ENCODE data around the gene OSBP.
"Not testable (repeated sequence)": the region's sequence is repeated elsewhere in the genome, so short reads cannot be mapped to it uniquely, and the experiment has no call there.

Gene OSBP, protein sequence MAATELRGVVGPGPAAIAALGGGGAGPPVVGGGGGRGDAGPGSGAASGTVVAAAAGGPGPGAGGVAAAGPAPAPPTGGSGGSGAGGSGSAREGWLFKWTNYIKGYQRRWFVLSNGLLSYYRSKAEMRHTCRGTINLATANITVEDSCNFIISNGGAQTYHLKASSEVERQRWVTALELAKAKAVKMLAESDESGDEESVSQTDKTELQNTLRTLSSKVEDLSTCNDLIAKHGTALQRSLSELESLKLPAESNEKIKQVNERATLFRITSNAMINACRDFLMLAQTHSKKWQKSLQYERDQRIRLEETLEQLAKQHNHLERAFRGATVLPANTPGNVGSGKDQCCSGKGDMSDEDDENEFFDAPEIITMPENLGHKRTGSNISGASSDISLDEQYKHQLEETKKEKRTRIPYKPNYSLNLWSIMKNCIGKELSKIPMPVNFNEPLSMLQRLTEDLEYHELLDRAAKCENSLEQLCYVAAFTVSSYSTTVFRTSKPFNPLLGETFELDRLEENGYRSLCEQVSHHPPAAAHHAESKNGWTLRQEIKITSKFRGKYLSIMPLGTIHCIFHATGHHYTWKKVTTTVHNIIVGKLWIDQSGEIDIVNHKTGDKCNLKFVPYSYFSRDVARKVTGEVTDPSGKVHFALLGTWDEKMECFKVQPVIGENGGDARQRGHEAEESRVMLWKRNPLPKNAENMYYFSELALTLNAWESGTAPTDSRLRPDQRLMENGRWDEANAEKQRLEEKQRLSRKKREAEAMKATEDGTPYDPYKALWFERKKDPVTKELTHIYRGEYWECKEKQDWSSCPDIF

DNA sequence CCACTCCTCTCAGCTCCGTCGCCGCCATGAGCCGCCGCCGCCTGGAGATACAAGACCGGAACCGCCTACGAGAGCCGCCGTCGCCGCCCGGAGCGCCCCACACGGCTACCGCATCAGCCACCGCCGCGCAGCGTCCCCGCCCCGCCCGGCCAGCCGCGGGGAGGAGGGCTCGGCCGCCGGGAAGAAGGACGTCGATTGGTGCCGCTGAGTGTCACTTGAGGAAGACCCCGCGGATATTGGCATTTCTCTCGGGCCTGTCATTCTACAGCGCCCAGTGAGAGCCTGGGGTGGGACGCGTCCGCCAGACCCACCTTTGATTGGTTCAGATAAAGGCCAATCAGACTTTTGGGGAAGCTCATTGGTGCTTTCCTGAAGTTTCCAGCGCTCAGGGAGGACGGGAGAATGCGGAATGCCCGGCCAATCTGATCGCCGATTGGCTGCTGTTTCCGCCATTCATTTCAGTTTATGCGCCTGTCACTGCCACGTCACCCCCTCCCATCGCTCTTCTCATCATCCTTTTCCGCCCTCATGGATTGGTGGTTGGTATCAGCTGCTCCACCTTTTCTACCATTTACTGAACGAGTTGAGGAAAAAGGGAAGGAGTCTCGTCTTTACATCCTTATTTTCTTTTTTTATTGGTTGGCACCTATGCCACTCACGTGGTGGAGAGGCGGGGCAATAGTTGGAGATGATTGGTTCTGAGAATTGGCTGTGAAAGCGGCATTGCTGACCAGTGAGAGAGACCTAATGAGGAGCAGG is at the start of gene OSBP:
Gene OSBP (minus strand): TSS at position 138 of the 759 bp plus-strand sequence. CDS start 110 bp downstream, at position 28.
- peak; percentile 95 to 96 for DNase-seq (ENCODE audit: low read depth in 2 of 2)

DNA sequence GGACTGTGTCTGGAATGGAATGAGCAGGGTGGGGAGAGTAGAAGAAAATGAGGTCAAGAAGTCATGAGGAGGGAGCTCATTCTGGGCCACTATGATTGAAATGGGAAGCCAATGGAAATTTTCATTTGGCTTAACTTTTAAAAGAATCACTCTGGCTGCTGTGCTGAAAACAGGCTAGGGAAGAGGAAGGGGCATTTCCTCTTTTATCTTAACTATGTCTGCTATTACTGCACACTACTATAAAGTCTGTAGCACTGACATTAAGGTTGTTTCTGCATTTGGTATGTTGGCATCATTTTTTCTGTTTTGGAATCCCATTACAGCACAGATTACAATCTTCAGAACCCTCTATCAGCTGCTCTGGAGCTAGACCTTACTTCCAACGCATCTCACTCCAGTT is 45.0 kb upstream of the OSBP start:
- DNase-seq (ENCODE audit: low read depth in 2 of 2) = no peak

DNA sequence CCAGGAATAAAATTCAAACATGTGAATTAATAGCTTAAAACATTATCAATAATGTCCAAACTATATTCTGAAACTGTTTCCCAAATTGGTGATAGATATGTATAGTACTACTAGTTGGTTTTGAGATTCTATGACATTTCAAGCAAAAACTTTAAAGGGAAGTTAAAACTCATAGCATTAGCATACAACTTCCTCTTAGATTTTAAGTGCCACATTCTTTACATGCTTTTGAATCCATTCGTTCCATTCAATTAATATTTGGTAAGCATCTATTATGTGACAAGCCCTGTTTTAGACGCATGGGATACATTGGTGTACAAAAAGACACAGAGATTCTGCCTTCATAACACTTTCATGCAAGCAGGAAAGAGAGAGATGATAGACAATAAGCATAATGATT is 44.4 kb upstream of the OSBP start:
- DNase-seq (ENCODE audit: low read depth in 2 of 2) = no peak

DNA sequence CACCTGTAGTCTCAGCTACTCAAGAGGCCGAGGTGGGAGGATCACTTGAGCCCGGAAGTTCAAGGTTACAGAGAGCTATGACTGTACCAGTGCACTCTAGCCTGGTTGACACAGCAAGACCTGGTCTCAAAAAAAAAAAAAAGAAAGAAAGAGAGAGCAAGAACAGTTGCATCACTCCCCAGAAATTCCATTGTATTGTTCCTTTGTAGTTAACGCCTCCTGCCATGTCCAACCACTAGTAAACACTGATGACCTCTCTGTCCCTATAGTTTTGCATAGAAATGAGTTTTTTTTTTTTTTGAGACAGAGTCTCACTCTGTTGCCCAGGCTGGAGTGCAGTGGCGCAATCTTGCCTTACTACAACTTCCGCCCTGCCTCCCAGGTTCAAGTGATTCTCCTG is 42.5 kb upstream of the OSBP start:
- no peak for DNase-seq (ENCODE audit: low read depth in 2 of 2)

DNA sequence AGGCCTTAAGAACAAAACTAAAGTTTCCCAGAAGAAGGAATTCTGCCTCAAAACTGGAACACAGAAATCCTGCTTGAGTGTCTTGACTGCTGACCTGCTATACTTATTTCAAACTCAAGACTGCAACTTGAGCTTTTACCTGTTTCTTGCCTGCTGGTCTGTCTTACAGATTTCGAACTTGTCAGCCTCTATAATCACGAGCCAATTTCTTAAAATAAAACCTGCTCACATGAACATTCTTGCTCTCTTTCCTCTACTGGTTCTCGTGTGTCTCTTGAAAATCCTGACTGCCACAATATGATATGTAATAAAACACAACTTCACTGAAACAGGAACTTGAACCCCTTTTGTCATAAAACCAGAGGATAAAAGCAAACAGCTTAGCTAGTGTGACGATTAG is 39.3 kb upstream of the OSBP start:
- DNase-seq (ENCODE audit: low read depth in 2 of 2) = no peak

DNA sequence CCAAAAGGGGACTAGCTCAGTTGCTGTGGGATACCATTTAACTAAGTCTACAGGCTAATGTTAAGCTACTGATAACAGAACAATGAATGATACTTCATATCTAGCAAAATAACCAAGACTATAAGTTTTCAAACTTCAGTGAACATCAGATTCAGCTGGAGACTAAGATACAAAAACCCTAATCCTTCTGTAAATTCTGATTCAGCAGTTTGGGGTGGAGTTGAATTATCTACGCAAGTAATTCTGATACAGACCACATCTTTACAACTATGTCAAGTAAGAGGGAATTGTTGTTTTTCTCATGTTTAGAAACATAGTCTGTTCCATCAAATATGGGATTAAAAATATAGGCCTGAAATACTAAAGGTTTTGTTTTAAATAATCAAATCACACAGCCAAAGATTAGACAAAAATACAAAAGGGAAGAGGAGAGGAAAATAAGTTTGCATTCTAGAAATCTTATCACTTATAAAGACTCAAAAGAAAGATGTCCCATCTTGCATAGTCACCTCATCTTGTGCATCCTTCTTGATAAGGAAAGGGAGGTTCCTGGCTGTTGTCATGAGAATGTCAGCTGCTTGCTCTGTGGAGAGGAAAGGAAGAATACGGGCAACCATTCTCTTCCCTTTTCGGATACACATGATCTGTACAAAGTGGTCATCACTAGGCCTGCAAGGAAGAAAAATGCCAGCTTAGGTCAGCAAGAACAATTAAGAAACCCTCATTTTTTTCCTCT is 31.8 kb upstream of the OSBP start:
- no peak for DNase-seq (ENCODE audit: low read depth in 2 of 2)

DNA sequence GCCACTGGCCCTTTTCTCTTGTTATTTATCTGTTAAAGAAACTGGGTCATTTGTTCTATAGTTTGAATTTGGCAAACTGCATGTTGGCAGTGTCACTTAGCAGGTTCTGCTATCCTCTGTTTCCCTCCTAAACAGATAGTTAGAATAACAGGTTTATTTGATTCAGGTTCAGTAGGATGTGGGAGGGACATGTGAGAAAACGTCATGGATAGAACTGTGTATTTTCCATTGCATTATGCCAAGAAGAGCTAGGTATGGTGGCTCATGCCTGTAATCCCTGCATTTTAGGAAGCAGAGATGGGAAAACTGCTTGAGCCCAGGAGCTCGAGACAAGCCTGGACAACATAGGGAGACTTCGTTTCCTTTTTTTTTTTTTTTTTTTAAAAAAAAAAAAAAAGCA is 29.0 kb upstream of the OSBP start:
- no peak for DNase-seq (ENCODE audit: low read depth in 2 of 2)

DNA sequence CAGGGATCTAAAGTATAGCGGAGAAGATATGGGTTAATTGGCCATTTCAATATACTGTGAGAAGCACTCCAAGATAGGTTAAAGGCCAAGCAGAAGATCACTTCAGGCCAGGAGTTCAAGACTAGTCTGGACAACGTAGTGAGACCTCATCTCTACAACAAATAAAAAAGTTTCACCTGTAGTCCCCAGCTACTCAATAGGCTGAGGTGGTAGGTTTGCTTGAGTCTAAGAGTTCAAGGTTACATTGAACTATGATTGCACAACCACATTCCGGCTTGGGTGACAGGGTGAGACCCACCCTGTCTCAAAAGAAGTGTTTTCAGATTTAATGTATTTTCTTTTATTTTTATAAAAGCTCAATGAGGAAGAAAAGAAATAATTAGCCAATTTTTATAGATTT is 27.8 kb upstream of the OSBP start:
- DNase-seq (ENCODE audit: low read depth in 2 of 2) = no peak

DNA sequence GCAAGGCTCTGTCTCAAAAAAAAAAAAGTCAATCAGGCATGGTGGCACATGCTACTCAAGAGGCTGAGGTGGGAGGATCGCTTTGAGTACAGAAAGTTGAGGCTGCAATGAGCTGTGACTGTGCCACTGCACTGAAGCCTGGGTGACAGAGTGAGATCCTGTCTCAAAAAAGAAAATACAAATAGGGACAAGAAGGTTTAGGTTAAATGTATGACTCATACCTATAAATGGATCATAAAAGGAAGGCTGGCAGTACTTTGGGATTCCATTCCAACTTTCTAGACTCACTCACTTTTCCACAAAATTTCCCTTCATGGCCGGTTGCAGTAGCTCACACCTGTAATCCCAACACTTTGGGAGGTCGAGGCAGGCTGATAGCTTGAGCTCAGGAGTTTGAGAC is 25.6 kb upstream of the OSBP start:
- DNase-seq (ENCODE audit: low read depth in 2 of 2) = no peak

DNA sequence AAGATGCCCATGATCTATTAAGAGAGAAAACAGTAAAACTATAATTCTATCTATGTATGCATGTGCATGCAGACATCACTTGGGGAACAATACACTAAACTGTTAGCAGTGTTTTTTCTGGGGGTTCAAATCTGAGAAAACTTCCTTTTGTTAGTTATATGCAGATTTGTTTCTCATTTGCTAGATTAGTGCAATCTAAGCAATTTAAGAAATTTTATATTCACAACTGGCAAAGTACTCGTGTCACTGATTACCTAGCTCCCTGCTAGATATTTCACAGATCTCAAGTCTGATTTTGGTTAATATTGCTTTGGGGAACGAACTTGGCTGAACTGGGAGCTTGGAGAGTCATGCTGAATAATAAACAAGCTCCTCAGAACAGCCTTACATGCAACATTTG is 14.9 kb upstream of the OSBP start:
- DNase-seq (ENCODE audit: low read depth in 2 of 2) = no peak

DNA sequence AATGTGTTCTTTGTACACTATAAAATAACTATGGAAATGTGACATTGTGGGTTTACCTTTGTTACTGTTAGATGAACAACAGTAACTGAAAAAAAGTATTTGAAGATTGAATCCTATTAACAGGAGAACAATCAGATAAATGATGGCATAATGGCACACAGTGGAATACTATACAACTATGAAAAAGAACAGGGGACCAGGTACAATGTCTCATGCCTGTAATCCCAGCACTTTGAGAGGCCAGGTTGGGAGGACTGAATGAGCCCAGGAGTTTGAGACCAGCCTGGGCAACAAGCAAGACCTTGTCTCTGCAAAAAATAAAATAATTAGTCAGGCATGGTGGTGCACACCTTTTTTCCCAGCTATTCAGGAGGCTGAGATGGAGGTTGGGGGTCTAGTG is 14.4 kb upstream of the OSBP start:
- DNase-seq (ENCODE audit: low read depth in 2 of 2) = no peak

DNA sequence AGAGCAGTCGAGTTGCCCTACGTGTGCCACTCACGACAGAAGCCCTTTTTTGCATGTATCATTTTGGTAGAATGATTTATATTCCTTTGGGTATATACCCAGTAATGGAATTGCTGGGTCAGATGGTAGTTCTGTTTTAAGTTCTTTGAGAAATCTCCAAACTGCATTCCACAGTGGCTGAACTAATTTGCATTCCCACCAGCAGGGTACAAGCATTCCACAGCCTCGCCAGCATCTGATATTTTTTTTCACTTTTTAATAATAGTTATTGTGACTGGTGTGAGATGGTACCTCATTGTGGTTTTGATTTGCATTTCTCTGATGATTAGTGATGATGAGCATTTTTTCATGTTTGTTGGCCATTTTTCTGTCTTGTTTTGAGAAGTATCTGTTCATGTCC is 11.4 kb upstream of the OSBP start:
- DNase-seq (ENCODE audit: low read depth in 2 of 2) = not testable (repeated sequence)

DNA sequence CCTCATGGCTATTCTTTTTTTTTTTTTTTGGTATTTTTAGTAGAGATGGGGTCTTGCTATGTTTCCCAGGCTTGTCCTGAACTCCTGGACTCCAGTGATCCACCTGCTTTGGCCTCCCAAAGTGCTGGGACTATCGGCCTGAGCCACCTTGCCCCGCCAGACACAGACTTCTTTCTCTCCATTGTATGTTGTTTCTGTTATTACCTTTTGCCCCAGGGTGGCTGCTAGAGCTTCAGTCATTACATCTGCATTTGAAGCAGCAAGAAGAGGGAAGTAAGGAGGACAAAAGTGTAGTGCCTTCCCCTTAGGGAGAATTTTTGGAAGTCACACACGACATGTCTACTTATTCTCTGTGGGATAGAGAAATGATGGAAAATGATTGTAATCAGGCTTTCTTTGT is 10.1 kb upstream of the OSBP start:
- no peak for DNase-seq (ENCODE audit: low read depth in 2 of 2)

DNA sequence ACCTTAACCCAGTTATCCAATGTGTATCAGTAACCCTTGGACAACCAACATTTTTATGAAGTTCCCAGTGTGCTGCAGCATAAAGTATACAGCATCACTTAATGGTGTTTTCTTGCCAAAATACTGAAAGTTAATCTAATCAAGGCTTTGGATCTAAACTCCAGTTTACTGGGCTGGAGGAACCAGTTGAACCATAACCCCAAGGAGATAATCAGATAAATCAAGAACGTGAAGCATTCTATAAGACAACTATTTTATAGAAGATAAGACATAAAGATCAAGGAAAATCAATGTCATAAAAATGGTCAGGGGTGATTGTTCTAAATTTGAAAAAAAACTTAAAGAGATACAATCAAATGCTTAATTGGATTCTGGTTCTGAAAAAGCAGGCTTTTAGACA is 2.3 kb upstream of the OSBP start:
- no peak for DNase-seq (ENCODE audit: low read depth in 2 of 2)

DNA sequence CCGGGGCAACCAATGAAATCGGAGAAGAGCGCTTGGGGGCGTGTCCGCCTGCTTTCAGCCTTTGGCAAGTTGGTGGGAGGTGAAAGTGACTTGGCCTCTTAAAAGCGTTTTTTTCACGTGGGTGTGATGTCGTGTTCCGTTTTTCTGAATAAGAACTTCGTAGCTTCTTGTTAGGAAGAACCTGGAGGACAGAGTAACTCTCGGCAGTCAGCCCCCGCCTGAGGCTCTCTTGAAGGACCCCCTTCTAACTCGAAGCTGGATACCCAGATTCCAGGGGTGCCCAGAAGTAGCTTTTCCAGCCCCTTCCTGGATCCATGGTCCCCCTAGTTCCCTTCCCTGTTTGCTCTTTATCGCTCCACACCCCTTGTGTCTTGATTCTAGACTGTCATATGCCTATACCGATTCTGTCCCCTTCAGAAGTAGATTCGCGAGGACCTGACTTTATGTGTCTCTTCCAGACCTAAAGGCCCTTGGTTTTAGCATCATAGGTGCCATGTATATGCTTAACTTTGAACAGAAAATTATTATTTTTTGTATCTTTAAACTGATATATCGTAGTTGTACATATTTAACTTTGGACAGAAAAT is 915 bp upstream of the OSBP start:
- DNase-seq (ENCODE audit: low read depth in 2 of 2) = no peak

DNA sequence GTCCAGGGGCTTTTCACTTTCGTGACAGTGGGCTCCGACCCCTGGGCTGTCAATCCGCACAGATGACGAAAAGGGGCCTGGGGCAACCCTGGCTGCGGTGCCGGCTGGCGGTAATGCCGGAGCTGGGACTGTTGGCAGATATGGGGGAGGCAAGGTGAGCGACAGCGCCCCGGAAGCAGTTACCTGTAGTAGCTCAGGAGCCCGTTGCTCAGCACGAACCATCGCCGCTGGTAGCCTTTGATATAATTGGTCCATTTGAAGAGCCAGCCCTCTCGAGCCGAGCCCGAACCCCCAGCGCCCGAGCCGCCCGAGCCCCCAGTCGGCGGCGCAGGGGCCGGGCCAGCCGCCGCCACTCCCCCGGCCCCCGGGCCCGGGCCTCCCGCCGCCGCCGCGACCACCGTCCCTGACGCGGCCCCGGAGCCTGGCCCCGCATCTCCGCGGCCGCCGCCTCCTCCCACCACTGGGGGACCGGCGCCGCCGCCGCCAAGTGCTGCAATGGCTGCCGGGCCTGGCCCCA is 396 bp downstream of the OSBP start:
- peak; percentile 27 to 29 for DNase-seq (ENCODE audit: low read depth in 2 of 2)

DNA sequence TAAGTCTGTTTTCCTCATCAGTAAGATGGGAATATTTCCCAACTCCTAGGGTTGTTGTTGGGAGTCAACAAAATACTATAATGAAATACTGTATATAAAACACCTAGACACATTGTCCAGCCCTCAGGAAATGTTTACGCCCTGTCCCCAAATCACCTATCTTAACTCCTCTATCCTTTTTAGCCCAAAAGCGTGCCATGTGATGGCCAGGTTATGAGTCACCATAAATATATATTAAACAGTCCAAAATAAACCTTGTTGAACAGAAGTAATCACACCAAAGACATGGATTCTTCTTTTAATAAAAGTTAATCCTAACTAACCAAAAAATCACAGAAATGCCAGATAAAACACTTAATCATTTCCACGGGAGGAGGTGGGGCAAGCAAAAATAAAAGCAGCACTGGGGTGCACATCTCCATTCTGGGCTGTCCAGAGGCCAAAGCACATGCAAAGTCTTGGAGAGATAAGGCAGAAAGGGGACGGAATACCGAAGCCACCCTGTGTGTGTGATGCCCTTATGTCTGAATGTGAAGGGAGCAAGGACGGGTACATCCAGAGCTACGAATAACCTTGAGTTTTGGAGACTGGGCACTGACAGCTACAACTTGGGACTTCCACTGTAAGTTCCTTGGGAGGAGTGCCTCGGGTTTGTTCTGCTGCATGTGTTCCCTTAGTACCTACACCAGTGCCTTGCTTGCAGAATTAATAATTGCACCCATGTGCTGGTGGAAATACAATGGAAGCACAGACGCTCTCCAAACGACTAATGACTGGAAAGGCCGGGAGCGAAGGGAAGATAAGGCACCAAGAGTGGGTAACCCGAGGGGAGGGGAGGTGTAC is 1.1 kb downstream of the OSBP start:
- DNase-seq (ENCODE audit: low read depth in 2 of 2) = no peak

DNA sequence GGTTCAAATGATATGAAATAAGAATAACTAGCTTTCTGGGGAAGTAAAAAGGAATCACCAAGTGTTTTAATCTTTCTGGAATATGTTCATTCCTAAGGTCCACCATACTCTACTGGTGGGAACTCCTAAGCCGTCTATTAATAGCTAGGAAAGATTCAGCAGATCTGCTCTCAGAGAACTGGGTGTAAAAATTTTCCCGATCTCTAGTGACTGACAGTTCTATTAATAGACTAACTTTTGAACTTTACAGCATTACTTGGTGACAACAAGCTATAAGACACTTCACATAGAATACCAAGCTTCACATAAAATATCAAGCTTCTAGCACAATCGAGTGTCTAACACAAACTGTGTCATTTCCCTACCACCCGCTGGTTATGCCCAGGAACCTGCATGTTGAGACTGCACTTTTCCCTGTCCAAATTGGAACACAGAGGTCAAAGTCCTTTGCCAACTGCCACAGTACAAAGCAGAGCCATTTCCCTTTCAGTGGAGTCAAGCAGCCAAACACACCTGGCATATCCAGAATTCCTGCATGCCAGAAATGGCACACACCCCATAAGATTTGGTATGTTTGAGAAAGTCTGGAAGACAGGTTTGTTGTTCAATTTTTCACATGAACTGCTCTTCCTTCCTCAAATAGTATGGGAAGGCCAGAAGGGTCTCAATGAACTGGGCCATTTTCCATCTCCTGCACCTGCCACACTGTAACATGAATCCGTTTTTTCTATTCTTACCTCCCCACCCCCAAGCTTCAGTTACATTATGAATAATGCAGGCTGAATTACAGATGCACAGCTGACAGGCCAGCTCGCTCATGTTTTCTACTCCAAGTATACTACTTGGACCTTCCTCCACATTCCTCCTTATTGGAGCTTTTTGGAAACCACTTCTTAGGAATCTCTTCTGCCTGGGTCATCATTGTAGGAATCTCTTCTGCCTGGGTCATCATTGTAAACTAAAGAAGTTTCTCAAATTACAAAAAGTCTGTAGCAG is 3.7 kb downstream of the OSBP start:
- no peak for DNase-seq (ENCODE audit: low read depth in 2 of 2)

DNA sequence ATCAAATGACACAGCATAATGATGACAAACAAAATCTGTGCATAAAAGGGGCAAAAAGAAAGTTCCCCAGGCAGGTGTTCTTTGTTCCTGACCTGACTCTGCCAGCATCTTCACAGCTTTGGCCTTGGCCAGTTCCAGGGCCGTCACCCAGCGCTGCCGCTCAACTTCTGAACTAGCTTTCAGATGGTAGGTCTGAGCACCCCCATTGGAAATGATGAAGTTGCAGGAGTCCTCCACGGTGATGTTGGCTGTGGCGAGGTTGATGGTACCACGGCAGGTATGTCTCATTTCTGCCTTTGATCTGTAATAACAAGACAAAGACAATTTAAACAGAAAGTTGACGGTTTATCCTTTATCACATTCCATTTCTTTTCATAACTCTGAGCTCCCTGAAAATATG is 5.3 kb downstream of the OSBP start:
- DNase-seq (ENCODE audit: low read depth in 2 of 2) = peak in 1 of 2 donors; percentile 8
